Neural crest cell (in vitro differentiated cells): ENCODE data around the gene TNKS1BP1. TPM values are rescaled to one million over a fixed set of nuclear protein-coding genes. Genes with fewer than 3 reads are reported as not detected.

Experiments used
- DNase-seq: peaks from one replicate; pipeline ENCODE4 v3.0.0; 2021; ENCODE audit warnings: low read depth, mixed read lengths, low spot score
- H3K27ac Mint-ChIP-seq: one replicate; pipeline ENCODE4 v1.8.0; 2021; ENCODE audit warnings: mild to moderate bottlenecking, mixed read lengths; ENCODE audit not compliant: unreplicated experiment
- H3K27me3 Mint-ChIP-seq: 2 replicates; pipeline ENCODE4 v1.8.0; 2021; ENCODE audit warnings: low read depth, mild to moderate bottlenecking, mixed read lengths
- H3K36me3 Mint-ChIP-seq: 2 replicates; pipeline ENCODE4 v1.8.0; 2021; ENCODE audit warnings: low read depth, mild to moderate bottlenecking, mixed read lengths
- H3K4me1 Mint-ChIP-seq: 2 replicates; pipeline ENCODE4 v1.8.0; 2021; ENCODE audit warnings: mixed read lengths
- H3K4me3 Mint-ChIP-seq: one replicate; pipeline ENCODE4 v1.8.0; 2021; ENCODE audit warnings: mild to moderate bottlenecking, mixed read lengths
- H3K9me3 Mint-ChIP-seq: 2 replicates; pipeline ENCODE4 v1.8.0; 2021; ENCODE audit warnings: mixed read lengths
- CTCF ChIP-seq: fragments of 200-600 bp; sonication (generic); conservative IDR thresholded peaks from 2 replicates; pipeline ENCODE4 v1.5.0; 2021; ENCODE audit warnings: antibody characterized with exemption, mild to moderate bottlenecking
- total RNA-seq: library from RNA; stranded (reverse); gene quantifications from 2 replicates; pipeline ENCODE4 v1.2.1, GENCODE V29; 2021

TNKS1BP1 gene
- total RNA-seq, 1 donor from 2014 or later: 114 TPM

- no peak overlapping the region for H3K27ac Mint-ChIP-seq
- H3K4me3 Mint-ChIP-seq: no peak overlapping the region
These were observed 63.6 kb downstream of the TNKS1BP1 start for GRCh38 chr11:57260937-57261783.

GRCh38 chr11:57256119-57256518 is 68.6 kb downstream of the TNKS1BP1 start:
- Mint-ChIP-seq H3K9me3 (peaks cover 3% of the 10 kb centered on the region), H3K27ac (no peak overlapping the region), H3K4me1 (peaks cover 19% of the 10 kb centered on the region), H3K36me3 (no peaks in the 10 kb centered on the region), H3K27me3 (peaks cover 13% of the 10 kb centered on the region), H3K4me3 (no peak overlapping the region)
- TF ChIP-seq CTCF: no peak
- DNase-seq: no peak

More at GRCh38 chr11:57260937-57261783, 63.6 kb downstream of the TNKS1BP1 start:
- H3K36me3 Mint-ChIP-seq: peaks cover 2% of the 10 kb centered on the region
- H3K4me1 Mint-ChIP-seq: no peaks in the 10 kb centered on the region
- no peak for TF ChIP-seq CTCF
- H3K9me3 Mint-ChIP-seq: peaks cover 6% of the 10 kb centered on the region
- DNase-seq: no peak
- no peaks in the 10 kb centered on the region for H3K27me3 Mint-ChIP-seq

GRCh38 chr11:57255618-57256017 is 69.1 kb downstream of the TNKS1BP1 start:
- H3K4me3 Mint-ChIP-seq: no peak overlapping the region
- H3K36me3 Mint-ChIP-seq: no peaks in the 10 kb centered on the region
- peaks cover 15% of the 10 kb centered on the region for H3K27me3 Mint-ChIP-seq
- no peak for DNase-seq
- TF ChIP-seq CTCF: no peak
- peaks cover 19% of the 10 kb centered on the region for H3K4me1 Mint-ChIP-seq
- H3K27ac Mint-ChIP-seq: no peak overlapping the region
- H3K9me3 Mint-ChIP-seq: peaks cover 3% of the 10 kb centered on the region

- Mint-ChIP-seq H3K27me3 (peaks cover 15% of the 10 kb centered on the region), H3K4me1 (peaks cover 21% of the 10 kb centered on the region), H3K4me3 (no peak overlapping the region), H3K27ac (no peak overlapping the region), H3K9me3 (peaks cover 3% of the 10 kb centered on the region), H3K36me3 (no peaks in the 10 kb centered on the region)
- no peak for TF ChIP-seq CTCF
- no peak for DNase-seq
These were observed 70.1 kb downstream of the TNKS1BP1 start for GRCh38 chr11:57254631-57255030.

GRCh38 chr11:57251491-57252104 is 73.2 kb downstream of the TNKS1BP1 start:
- Mint-ChIP-seq H3K9me3 (no peaks in the 10 kb centered on the region), H3K27ac (no peak overlapping the region), H3K36me3 (no peaks in the 10 kb centered on the region), H3K27me3 (peaks cover 15% of the 10 kb centered on the region), H3K4me3 (no peak overlapping the region), H3K4me1 (peaks cover 23% of the 10 kb centered on the region)
- DNase-seq: no peak
- TF ChIP-seq CTCF: no peak
